HepG2 (cell line): Measurements from ENCODE around the gene XRCC1. TPM values are rescaled to one million over a fixed set of nuclear protein-coding genes. Genes with fewer than 3 reads are reported as not detected.

ENCODE experiments used
- ATAC-seq: fragments of 200-7000 bp; cut with Tn5 transposase; 3 replicates; pipeline ENCODE4 v1.9.1; 2020; ENCODE audit warnings: mild to moderate bottlenecking, moderate library complexity
- BruUV-seq: library from RNA; stranded (reverse); fragments of 400-500 nt; replicated peaks from 2 replicates; lab custom pipeline; 2021; lab: Mats Ljungman, UMichigan
- CTCF ChIA-PET: fragments of 300-600 bp; formaldehyde crosslinking; extraction: SDS; loops from one replicate; lab custom pipeline; 2021; ENCODE audit warnings: low total read pairs, inconsistent platforms, low intra/inter-chr PET ratio; lab: Yijun Ruan, JAX
- POLR2A ChIA-PET: fragments of 350-600 bp; sonication (Branson Sonifier 250); formaldehyde crosslinking; loops from one replicate; lab custom pipeline; 2020; ENCODE audit warnings: antibody characterized with exemption, inconsistent platforms; lab: Yijun Ruan, JAX
- DNase-seq: peaks from one replicate; pipeline ENCODE4 v3.0.0-alpha.2; 2015; ENCODE audit warnings: low spot score
- FAIRE-seq: peaks from 3 replicates; lab custom pipeline; 2011; peaks lifted over from hg19 to GRCh38; lab: Jason Lieb, UNC
- H2AFZ ChIP-seq: one replicate; pipeline ENCODE4 v1.6.1; 2011; ENCODE audit warnings: low read length, inconsistent platforms
- H3K27ac ChIP-seq: fragments of 300-600 bp; 3 replicates; pipeline ENCODE4 v1.8.0; 2011; ENCODE audit warnings: mixed run types, mild to moderate bottlenecking, mixed read lengths, low read length, inconsistent platforms; ENCODE audit not compliant: insufficient read depth; ENCODE audit errors: extremely low read length
- H3K27me3 ChIP-seq, 2 experiments: fragments of 200-600 bp in 1 of 2; 2 replicates in 1 of 2; 3 replicates in 1 of 2; pipeline versions ENCODE4 v1.6.0 to v1.8.0; 2011; ENCODE audit warnings: low read length in 2 of 2, mild to moderate bottlenecking in 2 of 2, moderate library complexity in 2 of 2, inconsistent platforms in 1 of 2; ENCODE audit not compliant: insufficient read depth in 2 of 2, control insufficient read depth in 1 of 2
- H3K36me3 ChIP-seq, 2 experiments: fragments of 200-600 bp in 1 of 2; replicated peaks in 1 of 2; 2 replicates in 1 of 2; 3 replicates in 1 of 2; pipeline versions ENCODE4 v1.5.1 to v1.8.0; 2011; ENCODE audit warnings: low read length in 2 of 2, inconsistent platforms in 1 of 2; ENCODE audit not compliant: insufficient read depth in 2 of 2, control insufficient read depth in 1 of 2
- H3K4me1 ChIP-seq: 2 replicates; pipeline ENCODE4 v1.5.1; 2012; ENCODE audit warnings: low read length, inconsistent platforms; ENCODE audit not compliant: insufficient read depth
- H3K4me2 ChIP-seq: 2 replicates; pipeline ENCODE4 v1.6.0; 2011; ENCODE audit warnings: low read depth, low read length, inconsistent platforms
- H3K4me3 ChIP-seq, 3 experiments: fragments of 200-600 bp in 1 of 3; sonication (generic), shearing (Covaris generic) in 1 of 3; replicated peaks in 1 of 3; 2 replicates each; pipeline ENCODE4 v1.5.1; 2011 to 2016; ENCODE audit warnings: low read length in 3 of 3, inconsistent platforms in 2 of 3, low read depth in 2 of 3, mild to moderate bottlenecking in 2 of 3, control low read depth in 1 of 3, mixed read lengths in 1 of 3; ENCODE audit not compliant: insufficient read depth in 1 of 3
- H3K79me2 ChIP-seq: one replicate; pipeline ENCODE4 v1.6.1; 2011; ENCODE audit warnings: low read length, inconsistent platforms; ENCODE audit not compliant: insufficient read depth
- H3K9ac ChIP-seq: 2 replicates; pipeline ENCODE4 v1.6.0; 2011; ENCODE audit warnings: mild to moderate bottlenecking, low read depth, low read length, inconsistent platforms; ENCODE audit not compliant: insufficient read depth
- H3K9me3 ChIP-seq: 2 replicates; pipeline ENCODE4 v1.5.1; 2012; ENCODE audit warnings: mild to moderate bottlenecking, low read length
- H4K20me1 ChIP-seq: 2 replicates; pipeline ENCODE4 v1.6.0; 2011; ENCODE audit warnings: inconsistent platforms, mild to moderate bottlenecking, low read length, moderate library complexity; ENCODE audit not compliant: insufficient read depth
- KAT8 ChIP-seq: IDR thresholded peaks from 2 replicates; pipeline ENCODE4 v1.6.1; 2016; ENCODE audit warnings: missing genetic modification reagents, missing compliant biosample characterization
- MED8 ChIP-seq: sonication (generic); formaldehyde crosslinking; IDR thresholded peaks from 2 replicates; pipeline ENCODE4 v1.8.1; 2023; ENCODE audit warnings: mild to moderate bottlenecking, missing genetic modification reagents; ENCODE audit not compliant: insufficient replicate concordance
- PAX8 ChIP-seq: sonication (generic); formaldehyde crosslinking; IDR thresholded peaks from 2 replicates; pipeline ENCODE4 v1.8.0; 2022; ENCODE audit warnings: mild to moderate bottlenecking, missing genetic modification reagents, borderline replicate concordance
- SP5 ChIP-seq: IDR thresholded peaks from 2 replicates; pipeline ENCODE4 v1.6.1; 2016; ENCODE audit warnings: low read depth, borderline replicate concordance
- TAF1 ChIP-seq: sonication (generic); formaldehyde crosslinking; IDR thresholded peaks from 2 replicates; pipeline ENCODE4 v1.4.0; 2020; ENCODE audit warnings: missing genetic modification reagents
- TGIF2 ChIP-seq: IDR thresholded peaks from 2 replicates; pipeline ENCODE4 v1.6.1; 2016; ENCODE audit warnings: control low read depth, missing compliant biosample characterization
- THYN1 ChIP-seq: sonication (generic); formaldehyde crosslinking; IDR thresholded peaks from 2 replicates; pipeline ENCODE4 v1.8.1; 2023; ENCODE audit warnings: low read depth, mild to moderate bottlenecking, moderate library complexity, missing genetic modification reagents, borderline replicate concordance
- TP53 ChIP-seq: sonication (generic); formaldehyde crosslinking; conservative IDR thresholded peaks from 2 replicates; pipeline ENCODE4 v1.4.0; 2020; ENCODE audit warnings: missing genetic modification reagents
- ZBTB20 ChIP-seq: sonication (generic); formaldehyde crosslinking; IDR thresholded peaks from 2 replicates; pipeline ENCODE4 v1.8.1; 2023; ENCODE audit warnings: missing genetic modification reagents, low read depth, mild to moderate bottlenecking, borderline replicate concordance
- ZKSCAN1 ChIP-seq: fragments of 150-350 bp; IDR thresholded peaks from 2 replicates; pipeline ENCODE4 v1.6.1; 2014; ENCODE audit warnings: low read length
- ZMYM2 ChIP-seq: sonication (generic); formaldehyde crosslinking; IDR thresholded peaks from 2 replicates; pipeline ENCODE4 v1.8.0; 2022; ENCODE audit warnings: mild to moderate bottlenecking, missing genetic modification reagents
- ZNF264 ChIP-seq: sonication (generic); formaldehyde crosslinking; IDR thresholded peaks from 2 replicates; pipeline ENCODE4 v1.4.0; 2020; ENCODE audit warnings: missing genetic modification reagents
- ZNF572 ChIP-seq: sonication (generic); formaldehyde crosslinking; IDR thresholded peaks from 2 replicates; pipeline ENCODE4 v1.5.1; 2020; ENCODE audit warnings: mild to moderate bottlenecking, missing genetic modification reagents
- ZSCAN30 ChIP-seq: sonication (generic); formaldehyde crosslinking; IDR thresholded peaks from 2 replicates; pipeline ENCODE4 v1.5.0; 2020; ENCODE audit warnings: mild to moderate bottlenecking, missing genetic modification reagents
- in situ Hi-C: cut with HindIII; loops from 2 replicates; pipeline ENCODE4 v1.10.0; 2017; ENCODE audit warnings: low pct_unique_long_range_greater_than_20kb; ENCODE audit not compliant: extremely low pct_ligation_motif_present
- intact Hi-C: fragments of 100-400 bp; cut with micrococcal nuclease; formaldehyde crosslinking; loops from one replicate; pipeline ENCODE4 v1.10.0; 2022; ENCODE audit not compliant: unreplicated experiment
- polyA plus RNA-seq, 8 experiments: library from polyadenylated mRNA; depleted of rRNA in 3 of 8; stranded (reverse) in 7 of 8; unstranded in 1 of 8; fragments of >200 nt; fragmentation: Illumina TruSeq in 4 of 8; extraction: Trizol in 4 of 8; gene quantifications; 2 replicates each; pipeline versions ENCODE4 v1.2.1 to v1.2.3, GENCODE V29; 2011 to 2016; ENCODE audit warnings: low read depth in 4 of 8, missing spikeins in 1 of 8, mixed read lengths in 1 of 8; ENCODE audit not compliant: insufficient read depth in 1 of 8
- total RNA-seq, 5 experiments: library from RNA; depleted of rRNA; stranded (reverse); fragments of >200 nt; fragmentation: Illumina TruSeq; extraction: Trizol; gene quantifications; 2 replicates each; pipeline ENCODE4 v1.2.3, GENCODE V29; 2016; ENCODE audit warnings: low read depth in 1 of 5
- TF ChIP-seq, protein P1 (sequence below): sonication (generic); formaldehyde crosslinking; IDR thresholded peaks from 2 replicates; pipeline ENCODE4 v1.8.0; 2022; ENCODE audit warnings: mild to moderate bottlenecking, missing genetic modification reagents, moderate library complexity
- TF ChIP-seq, protein P2 (sequence below): sonication (generic); formaldehyde crosslinking; conservative IDR thresholded peaks from 2 replicates; pipeline ENCODE4 v1.8.0; 2022; ENCODE audit warnings: missing genetic modification reagents
- TF ChIP-seq, protein P3 (sequence below): IDR thresholded peaks from 2 replicates; pipeline ENCODE4 v1.6.1; 2016; ENCODE audit warnings: missing compliant biosample characterization, missing genetic modification reagents, borderline replicate concordance
- TF ChIP-seq, protein P4 (sequence below): sonication (generic); formaldehyde crosslinking; IDR thresholded peaks from 2 replicates; pipeline ENCODE4 v1.4.0; 2020; ENCODE audit warnings: mild to moderate bottlenecking, missing genetic modification reagents
- TF ChIP-seq, protein P5 (sequence below): sonication (generic); formaldehyde crosslinking; IDR thresholded peaks from 2 replicates; pipeline ENCODE4 v1.4.0; 2020; ENCODE audit warnings: mild to moderate bottlenecking, missing genetic modification reagents

XRCC1 gene
- total and polyA plus RNA-seq, 2 of the 13 experiments (the other 11 are each of a cell fraction or from before 2014, with no cell fraction given), result 24.7 to 26.3 TPM

DNA sequence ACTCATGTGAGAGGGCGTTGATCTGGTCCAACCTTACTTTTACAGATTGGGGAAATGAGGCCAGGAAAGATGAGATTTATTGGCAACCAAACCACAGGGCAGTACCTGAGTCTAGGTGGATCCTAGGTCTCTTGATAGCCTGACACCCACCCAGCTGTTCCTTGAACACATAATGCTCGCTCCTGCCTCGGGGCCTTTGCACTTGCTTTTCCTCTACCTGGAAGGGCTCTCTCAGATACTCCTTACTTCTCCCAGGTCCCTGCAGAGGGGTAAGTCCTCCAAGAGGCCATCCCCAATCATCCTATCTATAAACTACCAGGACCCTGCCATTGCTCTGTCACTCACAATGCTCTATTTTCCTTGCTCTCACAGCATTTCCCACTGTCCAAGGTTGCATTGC, 34.9 kb downstream of the XRCC1 start (continued):
- no peak for TF ChIP-seq TGIF2 (CRISPR knock-in tag)
- TF ChIP-seq TP53, result no peak

DNA sequence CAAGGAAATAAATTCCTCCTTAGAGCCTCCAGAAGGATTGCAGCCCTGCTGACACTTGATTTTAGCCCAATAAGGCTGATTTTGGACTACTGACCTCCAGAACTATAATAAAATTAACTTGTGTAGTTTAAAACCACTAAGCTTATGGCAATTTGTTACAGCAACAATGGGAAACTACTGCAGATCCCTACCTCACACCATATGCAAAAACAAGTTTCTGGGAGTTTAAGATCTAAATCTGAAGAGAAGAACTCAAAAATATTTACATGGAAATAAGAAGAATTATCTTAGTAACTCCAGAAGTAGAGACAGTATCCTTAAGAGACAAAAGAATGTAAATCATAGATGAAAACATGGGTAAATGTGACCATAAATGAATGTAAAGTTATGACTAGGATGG, 36.4 kb downstream of the XRCC1 start:
- H3K4me2 ChIP-seq, result no peak overlapping the region
- peaks cover 7% of the 10 kb centered on the region; the same call in 1 of the 2 replicates for H3K9me3 ChIP-seq
- peaks cover 7 to 29% of the 10 kb centered on the region in 2 experiments; a peak in 4 of 5 replicates for H3K36me3 ChIP-seq
- BruUV-seq, result no TSS peak
- ChIA-PET POLR2A (no interaction called here), CTCF (no interaction called here)
- H3K27me3 ChIP-seq, result no peaks in the 10 kb centered on the region
- no peak overlapping the region for H3K27ac ChIP-seq
- no peaks in the 10 kb centered on the region for H4K20me1 ChIP-seq
- no peaks in the 10 kb centered on the region for H3K79me2 ChIP-seq
- H2AFZ ChIP-seq, result no peak overlapping the region
- H3K4me1 ChIP-seq, result peaks cover 6% of the 10 kb centered on the region; the same call in 1 of the 2 replicates
- no peak overlapping the region for H3K9ac ChIP-seq
- FAIRE-seq (no peak), ATAC-seq (no peak), DNase-seq (no peak)
- in situ Hi-C loops, result no loop called here
- no peak overlapping the region for H3K4me3 ChIP-seq
- intact Hi-C loops, result no loop called here
- TF ChIP-seq MED8 (CRISPR knock-in tag) (no peak), KAT8 (CRISPR knock-in tag) (no peak), ZSCAN30 (CRISPR knock-in tag) (no peak), ZKSCAN1 (no peak), SP5 (CRISPR knock-in tag) (no peak), THYN1 (CRISPR knock-in tag) (no peak), ZMYM2 (no peak), ZBTB20 (no peak), TAF1 (CRISPR knock-in tag) (no peak), PAX8 (CRISPR knock-in tag) (no peak), ZNF572 (CRISPR knock-in tag) (no peak), ZNF264 (CRISPR knock-in tag) (no peak)
- TF ChIP-seq, protein P1, sequence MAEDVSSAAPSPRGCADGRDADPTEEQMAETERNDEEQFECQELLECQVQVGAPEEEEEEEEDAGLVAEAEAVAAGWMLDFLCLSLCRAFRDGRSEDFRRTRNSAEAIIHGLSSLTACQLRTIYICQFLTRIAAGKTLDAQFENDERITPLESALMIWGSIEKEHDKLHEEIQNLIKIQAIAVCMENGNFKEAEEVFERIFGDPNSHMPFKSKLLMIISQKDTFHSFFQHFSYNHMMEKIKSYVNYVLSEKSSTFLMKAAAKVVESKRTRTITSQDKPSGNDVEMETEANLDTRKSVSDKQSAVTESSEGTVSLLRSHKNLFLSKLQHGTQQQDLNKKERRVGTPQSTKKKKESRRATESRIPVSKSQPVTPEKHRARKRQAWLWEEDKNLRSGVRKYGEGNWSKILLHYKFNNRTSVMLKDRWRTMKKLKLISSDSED (CRISPR knock-in tag), result no peak
- TF ChIP-seq, protein P2, sequence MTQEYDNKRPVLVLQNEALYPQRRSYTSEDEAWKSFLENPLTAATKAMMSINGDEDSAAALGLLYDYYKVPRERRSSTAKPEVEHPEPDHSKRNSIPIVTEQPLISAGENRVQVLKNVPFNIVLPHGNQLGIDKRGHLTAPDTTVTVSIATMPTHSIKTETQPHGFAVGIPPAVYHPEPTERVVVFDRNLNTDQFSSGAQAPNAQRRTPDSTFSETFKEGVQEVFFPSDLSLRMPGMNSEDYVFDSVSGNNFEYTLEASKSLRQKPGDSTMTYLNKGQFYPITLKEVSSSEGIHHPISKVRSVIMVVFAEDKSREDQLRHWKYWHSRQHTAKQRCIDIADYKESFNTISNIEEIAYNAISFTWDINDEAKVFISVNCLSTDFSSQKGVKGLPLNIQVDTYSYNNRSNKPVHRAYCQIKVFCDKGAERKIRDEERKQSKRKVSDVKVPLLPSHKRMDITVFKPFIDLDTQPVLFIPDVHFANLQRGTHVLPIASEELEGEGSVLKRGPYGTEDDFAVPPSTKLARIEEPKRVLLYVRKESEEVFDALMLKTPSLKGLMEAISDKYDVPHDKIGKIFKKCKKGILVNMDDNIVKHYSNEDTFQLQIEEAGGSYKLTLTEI (CRISPR knock-in tag), result no peak
- TF ChIP-seq, protein P3, sequence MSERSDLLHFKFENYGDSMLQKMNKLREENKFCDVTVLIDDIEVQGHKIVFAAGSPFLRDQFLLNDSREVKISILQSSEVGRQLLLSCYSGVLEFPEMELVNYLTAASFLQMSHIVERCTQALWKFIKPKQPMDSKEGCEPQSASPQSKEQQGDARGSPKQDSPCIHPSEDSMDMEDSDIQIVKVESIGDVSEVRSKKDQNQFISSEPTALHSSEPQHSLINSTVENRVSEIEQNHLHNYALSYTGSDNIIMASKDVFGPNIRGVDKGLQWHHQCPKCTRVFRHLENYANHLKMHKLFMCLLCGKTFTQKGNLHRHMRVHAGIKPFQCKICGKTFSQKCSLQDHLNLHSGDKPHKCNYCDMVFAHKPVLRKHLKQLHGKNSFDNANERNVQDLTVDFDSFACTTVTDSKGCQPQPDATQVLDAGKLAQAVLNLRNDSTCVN (CRISPR knock-in tag), result no peak
- TF ChIP-seq, protein P4, sequence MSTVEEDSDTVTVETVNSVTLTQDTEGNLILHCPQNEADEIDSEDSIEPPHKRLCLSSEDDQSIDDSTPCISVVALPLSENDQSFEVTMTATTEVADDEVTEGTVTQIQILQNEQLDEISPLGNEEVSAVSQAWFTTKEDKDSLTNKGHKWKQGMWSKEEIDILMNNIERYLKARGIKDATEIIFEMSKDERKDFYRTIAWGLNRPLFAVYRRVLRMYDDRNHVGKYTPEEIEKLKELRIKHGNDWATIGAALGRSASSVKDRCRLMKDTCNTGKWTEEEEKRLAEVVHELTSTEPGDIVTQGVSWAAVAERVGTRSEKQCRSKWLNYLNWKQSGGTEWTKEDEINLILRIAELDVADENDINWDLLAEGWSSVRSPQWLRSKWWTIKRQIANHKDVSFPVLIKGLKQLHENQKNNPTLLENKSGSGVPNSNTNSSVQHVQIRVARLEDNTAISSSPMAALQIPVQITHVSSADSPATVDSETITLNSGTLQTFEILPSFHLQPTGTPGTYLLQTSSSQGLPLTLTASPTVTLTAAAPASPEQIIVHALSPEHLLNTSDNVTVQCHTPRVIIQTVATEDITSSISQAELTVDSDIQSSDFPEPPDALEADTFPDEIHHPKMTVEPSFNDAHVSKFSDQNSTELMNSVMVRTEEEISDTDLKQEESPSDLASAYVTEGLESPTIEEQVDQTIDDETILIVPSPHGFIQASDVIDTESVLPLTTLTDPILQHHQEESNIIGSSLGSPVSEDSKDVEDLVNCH (CRISPR knock-in tag), result no peak
- TF ChIP-seq, protein P5, sequence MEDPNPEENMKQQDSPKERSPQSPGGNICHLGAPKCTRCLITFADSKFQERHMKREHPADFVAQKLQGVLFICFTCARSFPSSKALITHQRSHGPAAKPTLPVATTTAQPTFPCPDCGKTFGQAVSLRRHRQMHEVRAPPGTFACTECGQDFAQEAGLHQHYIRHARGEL, result no peak
